Measurements from ENCODE around the gene C3orf70. TPM values are rescaled to one million over a fixed set of nuclear protein-coding genes. Genes with fewer than 3 reads are reported as not detected.

C3orf70 gene
- total RNA-seq, 2 donors from 2014 or later = 2.6 to 3.4 TPM

DNA sequence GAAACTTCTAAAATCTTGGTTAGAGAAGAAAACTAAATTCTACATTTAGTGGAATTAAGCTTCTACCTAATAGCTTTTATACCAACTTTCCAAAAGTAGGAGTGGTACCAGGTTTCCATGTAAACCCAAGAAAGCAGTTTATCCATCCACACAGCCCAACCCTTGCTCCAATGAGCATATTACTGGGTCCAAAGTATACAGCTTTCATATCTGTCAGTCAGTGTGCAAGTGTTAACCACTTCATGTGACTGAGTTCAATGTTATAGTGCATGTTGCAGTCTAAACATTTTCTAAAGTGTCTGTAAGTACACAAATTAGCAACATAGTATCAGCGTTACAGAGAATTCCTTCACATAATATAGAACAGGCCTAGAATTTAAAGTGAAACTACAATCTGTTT lies 73.2 kb downstream of the C3orf70 start:
- Histone ChIP-seq H3K9me3 (no peaks in the 10 kb centered on the region), H3K36me3 (no peaks in the 10 kb centered on the region), H3K27me3 (no peaks in the 10 kb centered on the region), H3K4me1 (no peaks in the 10 kb centered on the region), H3K27ac (no peak overlapping the region), H3K4me3 (no peak overlapping the region)
- no peak for DNase-seq (ENCODE audit: low spot score)
- no peak for TF ChIP-seq CTCF (IDR thresholded peaks at IDR 0.05)

DNA sequence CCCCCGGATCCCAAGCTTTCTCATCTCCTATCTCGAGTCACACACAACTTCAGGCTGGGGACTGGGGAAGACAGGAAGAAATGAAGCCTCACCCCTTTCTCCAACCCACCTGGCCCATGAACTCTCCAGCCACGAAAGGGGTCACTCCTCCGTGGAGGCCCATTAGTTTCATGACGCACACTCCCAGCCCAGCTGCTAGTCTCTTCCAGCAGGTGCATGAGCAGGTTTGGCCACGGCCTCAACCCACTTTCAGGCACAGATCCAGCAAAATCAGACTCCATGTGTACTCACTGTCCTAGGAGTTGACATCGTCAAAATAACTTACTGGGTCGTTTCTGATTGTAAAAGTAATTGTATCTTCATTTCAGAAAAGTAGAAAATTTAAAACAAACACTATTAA lies 76.6 kb downstream of the C3orf70 start:
- Histone ChIP-seq H3K4me1 (no peaks in the 10 kb centered on the region), H3K9me3 (no peaks in the 10 kb centered on the region), H3K27me3 (no peaks in the 10 kb centered on the region), H3K27ac (no peak overlapping the region), H3K4me3 (no peak overlapping the region), H3K36me3 (no peaks in the 10 kb centered on the region)
- TF ChIP-seq CTCF (IDR thresholded peaks at IDR 0.05) = no peak
- no peak for DNase-seq (ENCODE audit: low spot score)

DNA sequence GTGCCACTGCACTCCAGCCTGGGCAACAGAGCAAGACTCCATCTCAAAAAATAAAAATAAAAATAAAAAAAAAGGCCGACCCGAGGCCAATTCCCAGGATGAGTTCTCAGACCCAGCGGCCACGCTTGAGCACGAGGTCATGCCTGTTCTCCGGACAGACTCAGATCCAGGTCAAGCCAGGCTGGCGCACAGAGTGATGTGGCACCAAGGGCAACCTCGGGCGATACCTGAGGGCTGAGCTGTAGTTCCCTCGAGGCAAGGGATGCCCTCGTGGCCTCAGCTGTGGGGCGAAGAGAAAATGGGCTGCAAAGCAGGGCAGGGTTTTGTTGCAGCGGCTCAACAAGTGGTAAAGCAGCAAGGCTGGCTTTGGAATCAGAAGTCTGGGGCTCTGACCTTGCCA lies 77.3 kb downstream of the C3orf70 start:
- Histone ChIP-seq H3K4me1 (no peaks in the 10 kb centered on the region), H3K27ac (no peak overlapping the region), H3K27me3 (no peaks in the 10 kb centered on the region), H3K9me3 (no peaks in the 10 kb centered on the region), H3K36me3 (no peaks in the 10 kb centered on the region), H3K4me3 (no peak overlapping the region)
- DNase-seq (ENCODE audit: low spot score) = no peak
- no peak for TF ChIP-seq CTCF (IDR thresholded peaks at IDR 0.05)

DNA sequence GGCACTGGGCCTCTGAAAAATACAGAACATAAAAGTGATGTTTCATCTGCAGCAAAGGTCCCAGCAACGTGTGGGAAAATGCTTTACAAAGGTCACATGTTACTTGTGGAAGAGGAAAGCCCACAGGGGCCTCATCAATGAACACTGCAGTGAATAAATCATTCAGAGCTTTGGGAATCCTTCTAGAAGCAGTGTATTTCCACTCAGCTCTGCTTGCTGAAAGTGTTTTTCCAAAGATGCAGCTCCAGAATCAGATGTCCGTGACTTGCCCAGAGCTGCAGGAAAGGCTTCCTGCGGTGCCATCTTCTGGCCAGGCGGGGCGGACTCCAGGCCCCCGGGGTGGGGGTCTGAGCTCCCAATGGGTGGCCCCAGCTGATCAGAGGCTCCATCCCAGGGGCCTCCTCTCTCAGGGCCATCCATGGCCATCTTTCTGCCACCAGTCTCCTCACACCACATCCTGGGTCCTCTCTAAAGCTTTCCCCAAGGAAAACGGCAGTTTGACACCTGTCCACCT lies 81.5 kb downstream of the C3orf70 start:
- no peaks in the 10 kb centered on the region for H3K27me3 ChIP-seq
- no peak overlapping the region for H3K27ac ChIP-seq
- no peak for DNase-seq (ENCODE audit: low spot score)
- no peaks in the 10 kb centered on the region for H3K4me1 ChIP-seq
- H3K36me3 ChIP-seq = no peaks in the 10 kb centered on the region
- TF ChIP-seq CTCF (IDR thresholded peaks at IDR 0.05) = no peak
- no peaks in the 10 kb centered on the region for H3K9me3 ChIP-seq
- H3K4me3 ChIP-seq = no peak overlapping the region

DNA sequence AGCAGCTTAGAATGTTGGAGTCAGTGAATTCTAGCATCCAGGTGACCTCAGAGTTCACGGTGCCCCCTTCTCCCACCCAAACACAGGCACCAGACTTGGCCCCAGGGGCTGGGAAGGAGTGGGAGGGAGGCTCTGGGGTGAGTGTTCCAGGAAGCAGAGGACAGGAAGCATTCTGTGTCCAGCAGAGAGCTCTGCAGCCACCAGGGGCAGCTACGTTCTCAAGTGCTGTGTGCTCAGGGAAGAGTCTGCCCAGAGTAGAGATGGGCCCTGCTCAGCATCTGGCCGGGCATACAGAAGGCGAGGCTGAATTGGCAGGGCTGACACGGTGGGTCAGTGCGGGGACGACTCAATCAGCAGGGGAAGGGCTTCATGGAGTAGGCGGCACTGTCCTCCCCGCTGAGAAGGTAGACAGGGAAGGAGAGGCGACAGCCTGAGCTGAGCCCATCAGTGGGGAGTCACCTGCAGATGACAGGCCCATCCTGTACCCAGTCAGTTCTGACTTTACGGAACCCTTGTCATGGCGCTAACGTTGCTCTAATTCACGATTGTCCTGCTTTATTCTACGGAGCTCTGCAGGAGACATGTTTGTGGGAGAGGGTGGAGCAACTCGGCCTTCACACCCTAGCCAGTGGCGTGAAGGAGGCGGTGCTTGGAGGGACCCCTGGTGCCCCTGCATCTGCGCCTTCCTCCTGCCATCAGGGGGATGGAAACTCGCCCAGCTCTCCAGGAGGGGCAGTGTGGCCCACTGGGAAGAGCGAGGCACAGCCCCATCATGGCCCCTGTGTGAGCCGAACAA lies 82.2 kb downstream of the C3orf70 start:
- Histone ChIP-seq H3K27ac (no peak overlapping the region), H3K9me3 (no peaks in the 10 kb centered on the region), H3K36me3 (no peaks in the 10 kb centered on the region), H3K4me3 (no peak overlapping the region), H3K27me3 (no peaks in the 10 kb centered on the region), H3K4me1 (no peaks in the 10 kb centered on the region)
- no peak for DNase-seq (ENCODE audit: low spot score)
- no peak for TF ChIP-seq CTCF (IDR thresholded peaks at IDR 0.05)

Data from right atrium auricular region (tissue), 2 donors.